HepG2 (cell line): ENCODE results near the gene PRMT5. TPM values are rescaled to one million over a fixed set of nuclear protein-coding genes. Genes with fewer than 3 reads are reported as not detected.
A peak's percentile ranks its signal among the peaks of the same experiment; 100 is the strongest.

Experiments used
- ARNT2 ChIP-seq: sonication (generic); formaldehyde crosslinking; IDR thresholded peaks from 2 replicates; pipeline ENCODE4 v1.8.0; 2022; ENCODE audit warnings: mild to moderate bottlenecking, low read depth, missing genetic modification reagents, moderate library complexity
- GTF3A ChIP-seq: sonication (generic); formaldehyde crosslinking; conservative IDR thresholded peaks from 2 replicates; pipeline ENCODE4 v1.4.0; 2020; ENCODE audit warnings: mild to moderate bottlenecking, missing genetic modification reagents
- MBNL3 ChIP-seq: fragments of 250-450 bp; sonication (Bioruptor Pico); conservative IDR thresholded peaks from 2 replicates; pipeline ENCODE4 v1.8.0; 2022; ENCODE audit warnings: mild to moderate bottlenecking, inconsistent platforms
- NR3C1 ChIP-seq: sonication (generic); formaldehyde crosslinking; IDR thresholded peaks from 2 replicates; pipeline ENCODE4 v1.4.0; 2020; ENCODE audit warnings: missing genetic modification reagents
- WIZ ChIP-seq: sonication (generic); formaldehyde crosslinking; IDR thresholded peaks from 2 replicates; pipeline ENCODE4 v1.5.1; 2020; ENCODE audit warnings: mild to moderate bottlenecking, missing genetic modification reagents
- ZNF3 ChIP-seq: IDR thresholded peaks from 2 replicates; pipeline ENCODE4 v1.7.0; 2017; ENCODE audit warnings: inconsistent platforms
- ZNF552 ChIP-seq: sonication (generic); formaldehyde crosslinking; IDR thresholded peaks from 2 replicates; pipeline ENCODE4 v1.9.0; 2022; ENCODE audit warnings: missing genetic modification reagents, mild to moderate bottlenecking, borderline replicate concordance
- ZNF629 ChIP-seq: sonication (generic); formaldehyde crosslinking; conservative IDR thresholded peaks from 2 replicates; pipeline ENCODE4 v1.5.0; 2020; ENCODE audit warnings: missing genetic modification reagents
- ZNF7 ChIP-seq: IDR thresholded peaks from 2 replicates; pipeline ENCODE4 v1.6.1; 2016; ENCODE audit warnings: missing biosample characterization, missing genetic modification reagents
- ZSCAN29 ChIP-seq: sonication (generic); formaldehyde crosslinking; conservative IDR thresholded peaks from 2 replicates; pipeline ENCODE4 v1.4.0; 2020; ENCODE audit warnings: mild to moderate bottlenecking, missing genetic modification reagents
- polyA plus RNA-seq, 8 experiments: library from polyadenylated mRNA; depleted of rRNA in 3 of 8; stranded (reverse) in 7 of 8; unstranded in 1 of 8; fragments of >200 nt; fragmentation: Illumina TruSeq in 4 of 8; extraction: Trizol in 4 of 8; gene quantifications; 2 replicates each; pipeline versions ENCODE4 v1.2.1 to v1.2.3, GENCODE V29; 2011 to 2016; ENCODE audit warnings: low read depth in 4 of 8, missing spikeins in 1 of 8, mixed read lengths in 1 of 8; ENCODE audit not compliant: insufficient read depth in 1 of 8
- total RNA-seq, 5 experiments: library from RNA; depleted of rRNA; stranded (reverse); fragments of >200 nt; fragmentation: Illumina TruSeq; extraction: Trizol; gene quantifications; 2 replicates each; pipeline ENCODE4 v1.2.3, GENCODE V29; 2016; ENCODE audit warnings: low read depth in 1 of 5
- TF ChIP-seq, protein P1 (sequence below): sonication (generic); formaldehyde crosslinking; IDR thresholded peaks from 2 replicates; pipeline ENCODE4 v1.5.0; 2020; ENCODE audit warnings: missing genetic modification reagents
- TF ChIP-seq, protein P2 (sequence below): IDR thresholded peaks from 2 replicates; pipeline ENCODE4 v1.6.1; 2016; ENCODE audit warnings: mild to moderate bottlenecking, missing biosample characterization, missing genetic modification reagents
- TF ChIP-seq, protein P3 (sequence below): IDR thresholded peaks from 2 replicates; pipeline ENCODE4 v1.6.1; 2016; ENCODE audit warnings: mild to moderate bottlenecking
- TF ChIP-seq, protein P4 (sequence below): sonication (generic); formaldehyde crosslinking; IDR thresholded peaks from 2 replicates; pipeline ENCODE4 v1.4.0; 2020; ENCODE audit warnings: mild to moderate bottlenecking, low read depth, missing genetic modification reagents
- TF ChIP-seq, protein P5 (sequence below), 2 experiments: IDR thresholded peaks; 2 replicates each; pipeline ENCODE4 v1.6.1; 2011 to 2012; ENCODE audit warnings: low read length in 2 of 2, borderline replicate concordance in 1 of 2, low read depth in 1 of 2, mild to moderate bottlenecking in 1 of 2, moderate library complexity in 1 of 2
- TF ChIP-seq, protein P6 (sequence below): IDR thresholded peaks from 2 replicates; pipeline ENCODE4 v1.6.1; 2012; ENCODE audit warnings: inconsistent platforms
- TF ChIP-seq, protein P7 (sequence below): sonication (generic); formaldehyde crosslinking; IDR thresholded peaks from 2 replicates; pipeline ENCODE4 v1.4.0; 2020; ENCODE audit warnings: missing genetic modification reagents
- TF ChIP-seq, protein P8 (sequence below): sonication (generic); formaldehyde crosslinking; IDR thresholded peaks from 2 replicates; pipeline ENCODE4 v1.4.0; 2020; ENCODE audit warnings: missing genetic modification reagents; ENCODE audit errors: not compliant biosample characterization

The PRMT5 gene
- total and polyA plus RNA-seq, 2 of the 13 experiments (the other 11 are each of a cell fraction or from before 2014, with no cell fraction given), result 210 to 354 TPM

DNA sequence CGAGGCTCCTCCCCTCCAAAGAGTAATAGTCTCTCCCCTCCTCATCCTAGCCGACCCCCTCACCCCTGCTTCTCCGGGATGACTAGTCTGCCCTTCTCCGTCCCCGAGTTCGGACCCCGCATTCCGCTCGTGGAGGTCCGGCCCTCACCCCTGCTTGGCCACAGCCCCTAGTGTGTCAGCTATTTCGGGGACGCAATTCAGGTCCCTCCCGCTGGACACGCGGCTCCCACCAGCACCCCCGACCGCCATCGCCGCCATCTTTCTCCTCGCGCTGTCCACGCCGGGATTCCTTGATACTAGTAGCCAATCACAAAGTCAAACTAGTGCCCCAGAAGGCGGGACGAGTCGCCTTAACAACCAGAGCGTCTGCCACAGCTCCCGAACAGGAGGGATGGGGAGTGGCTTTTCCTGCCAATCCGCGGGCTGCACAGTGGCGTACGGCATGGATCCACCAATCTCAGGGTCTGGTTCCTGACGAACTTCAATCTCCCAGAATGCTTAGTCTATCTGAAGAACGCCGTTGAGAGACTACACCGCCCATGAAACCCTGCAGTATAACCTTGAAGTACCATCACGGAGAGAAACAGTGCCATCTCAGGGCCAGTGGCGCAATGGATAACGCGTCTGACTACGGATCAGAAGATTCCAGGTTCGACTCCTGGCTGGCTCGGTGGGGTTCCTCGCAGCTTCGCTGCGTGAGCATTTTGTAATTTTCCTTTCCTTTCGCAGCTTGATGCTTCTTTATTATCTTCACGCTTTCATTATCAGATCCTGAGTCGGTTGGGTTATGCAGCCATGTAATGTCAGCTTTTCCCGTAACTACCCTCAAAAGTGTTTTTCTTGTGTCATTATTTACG lies at the start of gene PRMT5 (continued):
- TF ChIP-seq MBNL3 (CRISPR knock-in tag), result no peak
- TF ChIP-seq WIZ, result peak; percentile 89; the same call in 1 of the 2 replicates
- peak; percentile 39; the same call in 1 of the 2 replicates for TF ChIP-seq ZNF3
- TF ChIP-seq, protein P1, sequence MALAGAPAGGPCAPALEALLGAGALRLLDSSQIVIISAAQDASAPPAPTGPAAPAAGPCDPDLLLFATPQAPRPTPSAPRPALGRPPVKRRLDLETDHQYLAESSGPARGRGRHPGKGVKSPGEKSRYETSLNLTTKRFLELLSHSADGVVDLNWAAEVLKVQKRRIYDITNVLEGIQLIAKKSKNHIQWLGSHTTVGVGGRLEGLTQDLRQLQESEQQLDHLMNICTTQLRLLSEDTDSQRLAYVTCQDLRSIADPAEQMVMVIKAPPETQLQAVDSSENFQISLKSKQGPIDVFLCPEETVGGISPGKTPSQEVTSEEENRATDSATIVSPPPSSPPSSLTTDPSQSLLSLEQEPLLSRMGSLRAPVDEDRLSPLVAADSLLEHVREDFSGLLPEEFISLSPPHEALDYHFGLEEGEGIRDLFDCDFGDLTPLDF, result peak; percentile 86
- TF ChIP-seq, protein P2, sequence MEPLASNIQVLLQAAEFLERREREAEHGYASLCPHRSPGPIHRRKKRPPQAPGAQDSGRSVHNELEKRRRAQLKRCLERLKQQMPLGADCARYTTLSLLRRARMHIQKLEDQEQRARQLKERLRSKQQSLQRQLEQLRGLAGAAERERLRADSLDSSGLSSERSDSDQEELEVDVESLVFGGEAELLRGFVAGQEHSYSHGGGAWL, result peak; percentile 90; the same call in 1 of the 2 replicates
- peak; percentile 90 for TF ChIP-seq ZNF629 (CRISPR knock-in tag)
- peak; percentile 48; the same call in 1 of the 2 replicates for TF ChIP-seq ZNF7 (CRISPR knock-in tag)
- TF ChIP-seq, protein P3, sequence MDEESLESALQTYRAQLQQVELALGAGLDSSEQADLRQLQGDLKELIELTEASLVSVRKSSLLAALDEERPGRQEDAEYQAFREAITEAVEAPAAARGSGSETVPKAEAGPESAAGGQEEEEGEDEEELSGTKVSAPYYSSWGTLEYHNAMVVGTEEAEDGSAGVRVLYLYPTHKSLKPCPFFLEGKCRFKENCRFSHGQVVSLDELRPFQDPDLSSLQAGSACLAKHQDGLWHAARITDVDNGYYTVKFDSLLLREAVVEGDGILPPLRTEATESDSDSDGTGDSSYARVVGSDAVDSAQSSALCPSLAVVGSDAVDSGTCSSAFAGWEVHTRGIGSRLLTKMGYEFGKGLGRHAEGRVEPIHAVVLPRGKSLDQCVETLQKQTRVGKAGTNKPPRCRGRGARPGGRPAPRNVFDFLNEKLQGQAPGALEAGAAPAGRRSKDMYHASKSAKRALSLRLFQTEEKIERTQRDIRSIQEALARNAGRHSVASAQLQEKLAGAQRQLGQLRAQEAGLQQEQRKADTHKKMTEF, result peak; percentile 100
- TF ChIP-seq, protein P4, sequence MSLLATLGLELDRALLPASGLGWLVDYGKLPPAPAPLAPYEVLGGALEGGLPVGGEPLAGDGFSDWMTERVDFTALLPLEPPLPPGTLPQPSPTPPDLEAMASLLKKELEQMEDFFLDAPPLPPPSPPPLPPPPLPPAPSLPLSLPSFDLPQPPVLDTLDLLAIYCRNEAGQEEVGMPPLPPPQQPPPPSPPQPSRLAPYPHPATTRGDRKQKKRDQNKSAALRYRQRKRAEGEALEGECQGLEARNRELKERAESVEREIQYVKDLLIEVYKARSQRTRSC (CRISPR knock-in tag), result peak; percentile 67; the same call in 1 of the 2 replicates
- TF ChIP-seq ARNT2 (CRISPR knock-in tag), result peak; percentile 99
- TF ChIP-seq, protein P5, sequence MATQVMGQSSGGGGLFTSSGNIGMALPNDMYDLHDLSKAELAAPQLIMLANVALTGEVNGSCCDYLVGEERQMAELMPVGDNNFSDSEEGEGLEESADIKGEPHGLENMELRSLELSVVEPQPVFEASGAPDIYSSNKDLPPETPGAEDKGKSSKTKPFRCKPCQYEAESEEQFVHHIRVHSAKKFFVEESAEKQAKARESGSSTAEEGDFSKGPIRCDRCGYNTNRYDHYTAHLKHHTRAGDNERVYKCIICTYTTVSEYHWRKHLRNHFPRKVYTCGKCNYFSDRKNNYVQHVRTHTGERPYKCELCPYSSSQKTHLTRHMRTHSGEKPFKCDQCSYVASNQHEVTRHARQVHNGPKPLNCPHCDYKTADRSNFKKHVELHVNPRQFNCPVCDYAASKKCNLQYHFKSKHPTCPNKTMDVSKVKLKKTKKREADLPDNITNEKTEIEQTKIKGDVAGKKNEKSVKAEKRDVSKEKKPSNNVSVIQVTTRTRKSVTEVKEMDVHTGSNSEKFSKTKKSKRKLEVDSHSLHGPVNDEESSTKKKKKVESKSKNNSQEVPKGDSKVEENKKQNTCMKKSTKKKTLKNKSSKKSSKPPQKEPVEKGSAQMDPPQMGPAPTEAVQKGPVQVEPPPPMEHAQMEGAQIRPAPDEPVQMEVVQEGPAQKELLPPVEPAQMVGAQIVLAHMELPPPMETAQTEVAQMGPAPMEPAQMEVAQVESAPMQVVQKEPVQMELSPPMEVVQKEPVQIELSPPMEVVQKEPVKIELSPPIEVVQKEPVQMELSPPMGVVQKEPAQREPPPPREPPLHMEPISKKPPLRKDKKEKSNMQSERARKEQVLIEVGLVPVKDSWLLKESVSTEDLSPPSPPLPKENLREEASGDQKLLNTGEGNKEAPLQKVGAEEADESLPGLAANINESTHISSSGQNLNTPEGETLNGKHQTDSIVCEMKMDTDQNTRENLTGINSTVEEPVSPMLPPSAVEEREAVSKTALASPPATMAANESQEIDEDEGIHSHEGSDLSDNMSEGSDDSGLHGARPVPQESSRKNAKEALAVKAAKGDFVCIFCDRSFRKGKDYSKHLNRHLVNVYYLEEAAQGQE (IDR thresholded peaks at IDR 0.05; ENCODE audit: borderline replicate concordance in 1 of 2, low read depth in 1 of 2, low read length in 2 of 2), result peak in 1 of 2 experiments; percentile 77; a peak in 1 of 4 replicates
- TF ChIP-seq, protein P6, sequence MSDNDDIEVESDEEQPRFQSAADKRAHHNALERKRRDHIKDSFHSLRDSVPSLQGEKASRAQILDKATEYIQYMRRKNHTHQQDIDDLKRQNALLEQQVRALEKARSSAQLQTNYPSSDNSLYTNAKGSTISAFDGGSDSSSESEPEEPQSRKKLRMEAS, result no peak
- TF ChIP-seq, protein P7, sequence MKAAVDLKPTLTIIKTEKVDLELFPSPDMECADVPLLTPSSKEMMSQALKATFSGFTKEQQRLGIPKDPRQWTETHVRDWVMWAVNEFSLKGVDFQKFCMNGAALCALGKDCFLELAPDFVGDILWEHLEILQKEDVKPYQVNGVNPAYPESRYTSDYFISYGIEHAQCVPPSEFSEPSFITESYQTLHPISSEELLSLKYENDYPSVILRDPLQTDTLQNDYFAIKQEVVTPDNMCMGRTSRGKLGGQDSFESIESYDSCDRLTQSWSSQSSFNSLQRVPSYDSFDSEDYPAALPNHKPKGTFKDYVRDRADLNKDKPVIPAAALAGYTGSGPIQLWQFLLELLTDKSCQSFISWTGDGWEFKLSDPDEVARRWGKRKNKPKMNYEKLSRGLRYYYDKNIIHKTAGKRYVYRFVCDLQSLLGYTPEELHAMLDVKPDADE, result peak; percentile 90
- TF ChIP-seq GTF3A (CRISPR knock-in tag), result peak; percentile 97
- TF ChIP-seq ZSCAN29 (CRISPR knock-in tag), result peak; percentile 97
- peak; percentile 99 for TF ChIP-seq ZNF552 (CRISPR knock-in tag)
- 0 out of 2 replicates have a peak, but pooled peaks have one; percentile 8 for TF ChIP-seq NR3C1 (CRISPR knock-in tag)
- TF ChIP-seq, protein P8, sequence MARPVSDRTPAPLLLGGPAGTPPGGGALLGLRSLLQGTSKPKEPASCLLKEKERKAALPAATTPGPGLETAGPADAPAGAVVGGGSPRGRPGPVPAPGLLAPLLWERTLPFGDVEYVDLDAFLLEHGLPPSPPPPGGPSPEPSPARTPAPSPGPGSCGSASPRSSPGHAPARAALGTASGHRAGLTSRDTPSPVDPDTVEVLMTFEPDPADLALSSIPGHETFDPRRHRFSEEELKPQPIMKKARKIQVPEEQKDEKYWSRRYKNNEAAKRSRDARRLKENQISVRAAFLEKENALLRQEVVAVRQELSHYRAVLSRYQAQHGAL (CRISPR knock-in tag), result peak; percentile 99
